Thoracic aorta (tissue), 2 donors: ENCODE data around the gene COL11A1. TPM values are rescaled to one million over a fixed set of nuclear protein-coding genes. Genes with fewer than 3 reads are reported as not detected.
"Not testable (repeated sequence)": the region's sequence is repeated elsewhere in the genome, so short reads cannot be mapped to it uniquely, and the experiment has no call there.

Source experiments
- ATAC-seq: fragments of 150-250 bp; one replicate; pipeline ENCODE4 v1.8.0; 2017; ENCODE audit warnings: low read depth; ENCODE audit not compliant: insufficient number of reproducible peaks, low FRiP score
- DNase-seq: peaks from one replicate; pipeline ENCODE4 v3.0.0-alpha.2; 2020; ENCODE audit warnings: low spot score
- H3K27ac ChIP-seq, 2 donors: fragments of 200-600 bp; sonication (generic); 1 replicate in 1 of 2; 2 replicates in 1 of 2; pipeline ENCODE4 v1.5.1; 2016; ENCODE audit warnings: mild to moderate bottlenecking in 2 of 2, moderate library complexity in 2 of 2
- H3K27me3 ChIP-seq: fragments of 200-600 bp; sonication (generic); replicated peaks from 2 replicates; pipeline ENCODE4 v1.6.0; 2016; ENCODE audit warnings: mild to moderate bottlenecking; ENCODE audit not compliant: insufficient read depth
- H3K36me3 ChIP-seq: fragments of 200-600 bp; sonication (generic); one replicate; pipeline ENCODE4 v1.5.1; 2016
- H3K4me1 ChIP-seq, 2 donors: fragments of 200-600 bp; sonication (generic); 1 replicate in 1 of 2; 2 replicates in 1 of 2; pipeline versions ENCODE4 v1.5.1 to v1.6.0; 2016; ENCODE audit warnings: low read depth in 2 of 2, mild to moderate bottlenecking in 1 of 2; ENCODE audit not compliant: control insufficient read depth in 1 of 2
- H3K4me3 ChIP-seq: fragments of 200-600 bp; sonication (generic); 2 replicates; pipeline ENCODE4 v1.5.1; 2016; ENCODE audit warnings: mild to moderate bottlenecking
- H3K9me3 ChIP-seq: fragments of 200-600 bp; sonication (generic); 2 replicates; pipeline ENCODE4 v1.5.1; 2016
- CTCF ChIP-seq: fragments of 200-600 bp; sonication (generic); IDR thresholded peaks from one replicate; pipeline ENCODE4 v1.5.1; 2019; ENCODE audit warnings: antibody characterized with exemption
- total RNA-seq, 2 donors: library from RNA; depleted of rRNA; stranded (reverse); fragments of >200 nt; gene quantifications; one replicate each; pipeline versions ENCODE4 v1.1.0 to v1.2.3, GENCODE V29; 2016

Gene COL11A1
- total RNA-seq, 2 donors from 2014 or later = 0.07 TPM; not detected in 1

DNA sequence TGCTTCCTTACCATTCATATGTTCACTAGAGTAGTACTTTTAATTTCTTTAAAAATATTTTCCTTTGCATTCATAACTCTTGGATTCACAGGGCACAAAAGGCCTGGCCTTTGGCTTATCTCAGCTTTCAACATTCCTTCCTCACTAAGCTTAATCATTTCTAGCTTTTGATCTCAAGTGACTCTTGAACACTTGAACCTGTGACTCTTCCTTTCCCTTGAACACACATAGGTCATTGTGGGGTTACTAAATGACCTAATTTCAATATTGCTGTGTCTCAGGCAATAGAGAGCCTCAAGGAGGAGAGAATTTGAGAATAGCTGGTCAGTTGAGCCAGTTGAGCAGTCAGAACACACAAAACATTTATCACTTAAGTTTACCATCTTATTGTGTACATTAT, 49.9 kb downstream of the COL11A1 start:
- H3K27ac ChIP-seq = no peak overlapping the region
- no peaks in the 10 kb centered on the region for H3K36me3 ChIP-seq
- H3K4me1 ChIP-seq = no peaks in the 10 kb centered on the region
- ATAC-seq = no peak
- DNase-seq = no peak
- TF ChIP-seq CTCF = no peak
- H3K4me3 ChIP-seq = no peak overlapping the region
- no peaks in the 10 kb centered on the region for H3K9me3 ChIP-seq
- no peaks in the 10 kb centered on the region for H3K27me3 ChIP-seq

- TF ChIP-seq CTCF = no peak
- no peak for DNase-seq
- Histone ChIP-seq H3K27me3 (no peaks in the 10 kb centered on the region), H3K9me3 (no peaks in the 10 kb centered on the region), H3K36me3 (no peaks in the 10 kb centered on the region), H3K4me1 (no peaks in the 10 kb centered on the region), H3K4me3 (no peak overlapping the region), H3K27ac (no peak overlapping the region)
- no peak for ATAC-seq
Observed at GRCh38 chr1:103056423-103056822, 51.9 kb downstream of the COL11A1 start.

DNA sequence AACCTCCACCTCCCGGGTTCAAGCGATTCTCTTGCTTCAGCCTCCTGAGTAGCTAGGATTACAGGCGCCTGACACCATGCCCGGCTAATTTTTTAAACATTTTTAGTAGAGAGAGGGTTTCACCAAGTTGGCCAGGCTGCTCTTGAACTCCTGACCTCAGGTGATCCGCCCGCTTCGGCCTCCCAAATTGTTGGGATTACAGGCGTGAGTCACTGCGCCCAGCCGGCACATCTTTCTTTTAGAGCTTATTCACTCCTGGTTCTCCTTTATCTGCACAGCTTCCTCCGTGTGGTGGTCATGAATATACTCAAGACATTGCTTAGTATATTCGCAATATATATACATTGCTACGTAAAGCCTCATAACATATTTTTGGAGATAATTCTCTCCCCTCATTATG, 80.2 kb downstream of the COL11A1 start:
- not testable (repeated sequence) for H3K27me3 ChIP-seq, H3K4me1 ChIP-seq, H3K4me3 ChIP-seq, H3K9me3 ChIP-seq, DNase-seq, ATAC-seq, H3K27ac ChIP-seq, H3K36me3 ChIP-seq

- TF ChIP-seq CTCF = no peak
- Histone ChIP-seq H3K4me1 (no peaks in the 10 kb centered on the region), H3K27me3 (no peaks in the 10 kb centered on the region), H3K27ac (no peak overlapping the region), H3K36me3 (no peaks in the 10 kb centered on the region), H3K4me3 (no peak overlapping the region), H3K9me3 (no peaks in the 10 kb centered on the region)
- DNase-seq (no peak), ATAC-seq (no peak)
Observed at GRCh38 chr1:103025858-103026409, 82.4 kb downstream of the COL11A1 start.

GRCh38 chr1:103024051-103024450, 84.3 kb downstream of the COL11A1 start:
- TF ChIP-seq CTCF = no peak
- ATAC-seq = no peak

GRCh38 chr1:103002005-103002404, 106.3 kb downstream of the COL11A1 start:
- no peak for DNase-seq
- H3K4me1 ChIP-seq = no peaks in the 10 kb centered on the region
- ATAC-seq = no peak
- no peaks in the 10 kb centered on the region for H3K9me3 ChIP-seq
- H3K27ac ChIP-seq = no peak overlapping the region
- no peaks in the 10 kb centered on the region for H3K27me3 ChIP-seq
- H3K36me3 ChIP-seq = no peaks in the 10 kb centered on the region
- no peak overlapping the region for H3K4me3 ChIP-seq
- no peak for TF ChIP-seq CTCF

More at GRCh38 chr1:103024051-103024450, 84.3 kb downstream of the COL11A1 start:
- no peak for DNase-seq
- Histone ChIP-seq H3K27me3 (no peaks in the 10 kb centered on the region), H3K9me3 (no peaks in the 10 kb centered on the region), H3K4me1 (no peaks in the 10 kb centered on the region), H3K4me3 (no peak overlapping the region), H3K27ac (no peak overlapping the region), H3K36me3 (no peaks in the 10 kb centered on the region)
